SK-N-SH treated with all-trans-retinoic acid at 6 μM for 48 hours (cell line): ENCODE measurements around the gene CACNA1H.

Source experiments
- ATAC-seq: fragments of 200-7000 bp; cut with Tn5 transposase; 3 replicates; pipeline ENCODE4 v1.9.1; 2020; ENCODE audit warnings: mild to moderate bottlenecking, moderate library complexity
- ARNTL ChIP-seq: fragments of 450-650 bp; formaldehyde crosslinking; IDR thresholded peaks from 2 replicates; pipeline ENCODE4 v1.5.0; 2020; ENCODE audit warnings: low read depth, mild to moderate bottlenecking, moderate library complexity, borderline replicate concordance
- CREB5 ChIP-seq: fragments of 250-450 bp; sonication (Bioruptor Pico); IDR thresholded peaks from 2 replicates; pipeline ENCODE4 v1.5.1; 2020; ENCODE audit warnings: low read depth, mild to moderate bottlenecking, moderate library complexity
- CSDC2 ChIP-seq: fragments of 250-450 bp; sonication (Bioruptor Pico); IDR thresholded peaks from 2 replicates; pipeline ENCODE4 v1.5.0; 2020; ENCODE audit warnings: mild to moderate bottlenecking, moderate library complexity
- CSRNP3 ChIP-seq: fragments of 250-450 bp; sonication (Bioruptor Pico); IDR thresholded peaks from 2 replicates; pipeline ENCODE4 v1.5.1; 2021; ENCODE audit warnings: mild to moderate bottlenecking, moderate library complexity
- ESRRG ChIP-seq: fragments of 250-450 bp; sonication (Bioruptor Pico); IDR thresholded peaks from 2 replicates; pipeline ENCODE4 v1.6.1; 2021; ENCODE audit warnings: mild to moderate bottlenecking
- GLIS3 ChIP-seq: fragments of 250-450 bp; sonication (Bioruptor Pico); IDR thresholded peaks from 2 replicates; pipeline ENCODE4 v1.5.0; 2020; ENCODE audit warnings: mild to moderate bottlenecking, moderate library complexity
- ISL1 ChIP-seq: fragments of 250-450 bp; sonication (Bioruptor Pico); IDR thresholded peaks from 2 replicates; pipeline ENCODE4 v2.1.2; 2022; ENCODE audit warnings: mild to moderate bottlenecking, moderate library complexity
- OSR1 ChIP-seq: fragments of 250-450 bp; sonication (Bioruptor Pico); IDR thresholded peaks from 2 replicates; pipeline ENCODE4 v1.8.0; 2022; ENCODE audit warnings: moderate library complexity, mild to moderate bottlenecking, inconsistent platforms
- PATZ1 ChIP-seq: fragments of 250-450 bp; sonication (Bioruptor Pico); IDR thresholded peaks from 2 replicates; pipeline ENCODE4 v1.8.0; 2020; ENCODE audit warnings: mild to moderate bottlenecking, moderate library complexity, borderline replicate concordance
- PPARA ChIP-seq: fragments of 250-450 bp; sonication (Bioruptor Pico); IDR thresholded peaks from 2 replicates; pipeline ENCODE4 v1.5.0; 2020; ENCODE audit warnings: mild to moderate bottlenecking, borderline replicate concordance
- RARB ChIP-seq: fragments of 250-450 bp; sonication (Bioruptor Pico); IDR thresholded peaks from 2 replicates; pipeline ENCODE4 v1.8.0; 2021; ENCODE audit warnings: mild to moderate bottlenecking, moderate library complexity
- SNAI2 ChIP-seq: fragments of 250-450 bp; sonication (Bioruptor Pico); IDR thresholded peaks from 2 replicates; pipeline ENCODE4 v1.5.0; 2020; ENCODE audit warnings: mild to moderate bottlenecking, moderate library complexity
- TCF4 ChIP-seq: fragments of 250-450 bp; sonication (Bioruptor Pico); IDR thresholded peaks from 2 replicates; pipeline ENCODE4 v1.8.0; 2021; ENCODE audit warnings: mild to moderate bottlenecking, moderate library complexity, borderline replicate concordance
- TOX ChIP-seq: fragments of 250-450 bp; sonication (Bioruptor Pico); IDR thresholded peaks from 2 replicates; pipeline ENCODE4 v1.8.0; 2021; ENCODE audit warnings: mild to moderate bottlenecking, moderate library complexity, borderline replicate concordance
- TSHZ2 ChIP-seq: fragments of 250-450 bp; sonication (Bioruptor Pico); IDR thresholded peaks from 2 replicates; pipeline ENCODE4 v1.5.0; 2020; ENCODE audit warnings: mild to moderate bottlenecking, moderate library complexity
- ZC3H10 ChIP-seq: fragments of 250-450 bp; sonication (Bioruptor Pico); IDR thresholded peaks from 2 replicates; pipeline ENCODE4 v1.5.1; 2021; ENCODE audit warnings: mild to moderate bottlenecking, moderate library complexity
- ZFP3 ChIP-seq: fragments of 250-450 bp; sonication (Bioruptor Pico); IDR thresholded peaks from 2 replicates; pipeline ENCODE4 v1.5.0; 2020; ENCODE audit warnings: mild to moderate bottlenecking, moderate library complexity
- ZFP30 ChIP-seq: fragments of 450-650 bp; formaldehyde crosslinking; IDR thresholded peaks from 2 replicates; pipeline ENCODE4 v1.5.0; 2022; ENCODE audit warnings: mild to moderate bottlenecking, moderate library complexity
- ZNF565 ChIP-seq: fragments of 450-650 bp; formaldehyde crosslinking; conservative IDR thresholded peaks from 2 replicates; pipeline ENCODE4 v1.5.0; 2020; ENCODE audit warnings: low read depth, mild to moderate bottlenecking, moderate library complexity
- ZNF70 ChIP-seq: fragments of 450-650 bp; formaldehyde crosslinking; IDR thresholded peaks from 2 replicates; pipeline ENCODE4 v1.5.0; 2020; ENCODE audit warnings: mild to moderate bottlenecking, moderate library complexity
- ZNF8 ChIP-seq: fragments of 450-650 bp; formaldehyde crosslinking; IDR thresholded peaks from 2 replicates; pipeline ENCODE4 v1.5.0; 2020; ENCODE audit warnings: mild to moderate bottlenecking, moderate library complexity

Gene CACNA1H

GRCh38 chr16:1194665-1195392 lies 41.9 kb downstream of the CACNA1H start:
- peak; percentile 60 for ATAC-seq
- no peak for TF ChIP-seq ESRRG (CRISPR knock-in tag)
- no peak for TF ChIP-seq ZC3H10
- no peak for TF ChIP-seq ZFP3
- no peak for TF ChIP-seq PPARA (CRISPR knock-in tag)
- no peak; the same call in 1 of the 2 replicates for TF ChIP-seq PATZ1 (CRISPR knock-in tag)
- TF ChIP-seq TOX: no peak
- TF ChIP-seq CSDC2: no peak
- no peak for TF ChIP-seq OSR1 (CRISPR knock-in tag)
- no peak for TF ChIP-seq TSHZ2 (CRISPR knock-in tag)
- TF ChIP-seq TCF4 (CRISPR knock-in tag): no peak
- no peak for TF ChIP-seq SNAI2 (CRISPR knock-in tag)

GRCh38 chr16:1195393-1195666 lies 42.4 kb downstream of the CACNA1H start:
- no peak for TF ChIP-seq ZNF8 (CRISPR knock-in tag)
- no peak for TF ChIP-seq ARNTL (CRISPR knock-in tag)
- no peak for TF ChIP-seq RARB (CRISPR knock-in tag)
- TF ChIP-seq CSRNP3 (CRISPR knock-in tag): no peak
- ATAC-seq: no peak

- no peak for TF ChIP-seq PATZ1 (CRISPR knock-in tag)
- TF ChIP-seq CSRNP3 (CRISPR knock-in tag): no peak
- TF ChIP-seq ZNF70 (CRISPR knock-in tag): no peak
- no peak for TF ChIP-seq ZFP30
- TF ChIP-seq CSDC2: no peak
- TF ChIP-seq GLIS3: no peak
- TF ChIP-seq CREB5: no peak
- no peak for TF ChIP-seq ISL1
- TF ChIP-seq ESRRG (CRISPR knock-in tag): no peak
- TF ChIP-seq SNAI2 (CRISPR knock-in tag): no peak
- TF ChIP-seq TSHZ2 (CRISPR knock-in tag): no peak
- no peak for TF ChIP-seq ZNF8 (CRISPR knock-in tag)
- no peak for TF ChIP-seq RARB (CRISPR knock-in tag)
- TF ChIP-seq ZNF565 (CRISPR knock-in tag): no peak
- TF ChIP-seq TCF4 (CRISPR knock-in tag): no peak
- TF ChIP-seq PPARA (CRISPR knock-in tag): no peak
- TF ChIP-seq ZC3H10: no peak
- TF ChIP-seq TOX: no peak
- TF ChIP-seq, all 23 proteins: peak for 0
- no peak for ATAC-seq
Observed at GRCh38 chr16:1196494-1196893, 43.6 kb downstream of the CACNA1H start.
